Right lobe of liver (tissue), 6 donors: ENCODE measurements around the gene ITGA11. TPM values are rescaled to one million over a fixed set of nuclear protein-coding genes. Genes with fewer than 3 reads are reported as not detected.
A peak's percentile ranks its signal among the peaks of the same experiment; 100 is the strongest.

Source experiments
- ATAC-seq, 4 donors: fragments of 200-7000 bp; cut with Tn5 transposase; one replicate each; pipeline ENCODE4 v1.9.1; 2020; ENCODE audit warnings: mild to moderate bottlenecking in 4 of 4, moderate library complexity in 4 of 4
- DNase-seq, 3 donors: peaks; one replicate each; pipeline ENCODE4 v3.0.0-alpha.2; 2020
- H3K27ac ChIP-seq, 3 donors: fragments of 200-600 bp; one replicate each; pipeline ENCODE4 v1.8.0; 2022
- H3K27me3 ChIP-seq, 2 donors: fragments of 200-600 bp; one replicate each; pipeline ENCODE4 v1.8.0; 2022
- H3K36me3 ChIP-seq, 4 donors: fragments of 200-600 bp; sonication (generic) in 1 of 4; one replicate each; pipeline versions ENCODE4 v1.5.1 to v1.8.0; 2017 to 2022; ENCODE audit warnings: control low read depth in 1 of 4
- H3K4me1 ChIP-seq, 4 donors: fragments of 200-600 bp; sonication (generic) in 1 of 4; one replicate each; pipeline versions ENCODE4 v1.5.1 to v1.8.0; 2017 to 2022; ENCODE audit warnings: control low read depth in 1 of 4
- H3K4me3 ChIP-seq, 3 donors: fragments of 200-600 bp; one replicate each; pipeline ENCODE4 v1.8.0; 2022
- H3K9me3 ChIP-seq, 4 donors: fragments of 200-600 bp; sonication (generic) in 1 of 4; one replicate each; pipeline versions ENCODE4 v1.5.1 to v1.8.0; 2017 to 2022; ENCODE audit warnings: control low read depth in 1 of 4
- CTCF ChIP-seq, 4 donors: fragments of 200-600 bp in 3 of 4; fragments of 450-650 bp in 1 of 4; IDR thresholded peaks; one replicate each; pipeline versions ENCODE4 v1.5.1 to v1.8.0; 2016 to 2022; ENCODE audit warnings: antibody characterized with exemption in 4 of 4, mild to moderate bottlenecking in 2 of 4
- POLR2A ChIP-seq: fragments of 450-650 bp; IDR thresholded peaks from one replicate; pipeline ENCODE4 v1.6.1; 2017; ENCODE audit warnings: antibody characterized with exemption, mild to moderate bottlenecking
- WGBS: methylation state at CpG from one replicate; pipeline ENCODE4 v1.1.6; 2018; ENCODE audit warnings: low coverage, low lambda C conversion rate; ENCODE audit not compliant: insufficient coverage; ENCODE audit errors: missing lambda C conversion rate; 5-methylcytosine and 5-hydroxymethylcytosine counted together
- intact Hi-C, 2 donors: fragments of 100-400 bp; cut with DNase I; formaldehyde crosslinking; loops; one replicate each; pipeline versions ENCODE4 v1.11.2 to v1.14.1; 2022
- total RNA-seq, 6 experiments: library from RNA; depleted of rRNA in 2 of 6; stranded (reverse); fragments of >200 nt in 2 of 6; fragmentation: NEBNext Ultra II Directional in 3 of 6; extraction: Animal tissue kit (Norgen Biotek cat#: 25700) in 3 of 6; gene quantifications; one replicate each; pipeline versions ENCODE4 v1.1.0 to v1.2.4, GENCODE V29; 2016 to 2023
- donor health status: DM: no; HTN: yes; CAD: no.
- donor health status: DM: no; HTN: no; CAD: no.
- donor health status: DM: no; HTN: no; CAD: no.
- donor health status: DM: no; HTN: yes; CAD: no.
- donor health status: DM: no; HTN: yes; CAD: no.

Gene ITGA11
- total RNA-seq, 6 experiments from 2014 or later = 0.51 to 1.4 (median 0.73) TPM

GRCh38 chr15:68340726-68341671 lies 91.0 kb downstream of the ITGA11 start:
- no peaks in the 10 kb centered on the region for H3K4me1 ChIP-seq
- H3K27me3 ChIP-seq = no peaks in the 10 kb centered on the region
- H3K9me3 ChIP-seq = no peaks in the 10 kb centered on the region
- no peak overlapping the region for H3K4me3 ChIP-seq
- no peak for ATAC-seq
- intact Hi-C loops = no loop called here
- no peak for TF ChIP-seq CTCF (IDR thresholded peaks at IDR 0.05)
- no peak for TF ChIP-seq POLR2A
- 70% methylated on average over 9 of the region's 15 CpGs for WGBS
- peak in 1 of 3 donors; percentile 13 for DNase-seq
- H3K36me3 ChIP-seq = no peaks in the 10 kb centered on the region
- H3K27ac ChIP-seq = no peak overlapping the region

DNA sequence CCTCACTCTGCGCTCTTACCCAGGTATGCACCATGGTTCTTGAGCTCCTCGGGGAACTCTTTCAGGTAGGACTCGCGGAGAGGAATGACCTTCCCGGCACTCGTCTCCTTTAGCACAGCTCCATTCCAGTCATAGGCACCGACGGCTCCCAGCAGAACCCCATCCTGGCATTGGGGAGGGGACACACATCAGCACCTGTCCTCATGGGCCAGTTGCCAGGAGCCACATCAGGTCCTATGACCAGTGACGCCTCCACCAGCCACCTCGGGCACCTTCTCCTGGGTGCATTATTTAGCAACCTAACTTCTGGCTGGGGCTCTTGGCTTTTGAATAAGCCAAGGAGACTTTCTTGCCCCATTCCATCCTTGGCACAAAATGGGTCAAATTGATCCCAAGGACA lies 92.5 kb downstream of the ITGA11 start:
- Histone ChIP-seq H3K9me3 (no peaks in the 10 kb centered on the region), H3K4me1 (no peaks in the 10 kb centered on the region), H3K36me3 (no peaks in the 10 kb centered on the region), H3K27ac (no peak overlapping the region), H3K4me3 (no peak overlapping the region), H3K27me3 (no peaks in the 10 kb centered on the region)
- ATAC-seq = no peak
- TF ChIP-seq CTCF (IDR thresholded peaks at IDR 0.05) (no peak), POLR2A (no peak)
- WGBS = 80% methylated on average over 1 of the region's 10 CpGs
- no peak for DNase-seq
- intact Hi-C loops = no loop called here

- Histone ChIP-seq H3K4me1 (no peaks in the 10 kb centered on the region), H3K36me3 (no peaks in the 10 kb centered on the region), H3K27ac (no peak overlapping the region), H3K4me3 (no peak overlapping the region), H3K9me3 (no peaks in the 10 kb centered on the region), H3K27me3 (no peaks in the 10 kb centered on the region)
- TF ChIP-seq CTCF (IDR thresholded peaks at IDR 0.05) = no peak
- intact Hi-C loops = no loop called here
- WGBS = 70% methylated on average over 5 of the region's 6 CpGs
- DNase-seq (no peak), ATAC-seq (no peak)
Measured at GRCh38 chr15:68337826-68338225, 94.1 kb downstream of the ITGA11 start.

- H3K27me3 ChIP-seq = no peaks in the 10 kb centered on the region
- no peak for ATAC-seq
- H3K36me3 ChIP-seq = no peaks in the 10 kb centered on the region
- no peak overlapping the region for H3K27ac ChIP-seq
- no peaks in the 10 kb centered on the region for H3K4me1 ChIP-seq
- H3K9me3 ChIP-seq = no peaks in the 10 kb centered on the region
- no peak for TF ChIP-seq POLR2A
- TF ChIP-seq CTCF (IDR thresholded peaks at IDR 0.05) = no peak
- H3K4me3 ChIP-seq = no peak overlapping the region
- intact Hi-C loops = no loop called here
- no peak for DNase-seq
- WGBS = no CpG with 5 or more reads among the region's 7 CpGs
Measured at GRCh38 chr15:68336516-68336915, 95.4 kb downstream of the ITGA11 start.
